LHCN-M2 (cell line): ENCODE data around the gene GASK1A. TPM values are rescaled to one million over a fixed set of nuclear protein-coding genes. Genes with fewer than 3 reads are reported as not detected.

Source experiments
- total RNA-seq: library from RNA; depleted of rRNA; stranded (reverse); fragments of >200 nt; gene quantifications from 2 replicates; pipeline ENCODE4 v1.2.3, GENCODE V29; 2014; rRNA removed

The GASK1A gene
- total RNA-seq, 1 experiment from 2014 or later = not detected

Other genes with a start within 250 kb of the GASK1A start
- gene CCDC13, start 206.1 kb upstream of the GASK1A start, total RNA-seq = 0.57 and 0.77 TPM in 2 replicates
- 185 and 201 TPM in 2 replicates for gene HIGD1A, start 174.8 kb upstream of the GASK1A start, total RNA-seq
- gene ACKR2, start 169.9 kb upstream of the GASK1A start, total RNA-seq = 0.11 TPM in 1 of 2 replicates, not detected in the other
- not detected in 2 replicates for gene CYP8B1, start 103.4 kb upstream of the GASK1A start, total RNA-seq
- 1.3 and 1.4 TPM in 2 replicates for gene ZNF662, start 73.2 kb upstream of the GASK1A start, total RNA-seq
- gene POMGNT2, start 126.8 kb downstream of the GASK1A start, total RNA-seq = 16.1 and 16.7 TPM in 2 replicates